Mesenchymal stem cell (in vitro differentiated cells and primary cell): ENCODE results near the gene RFX8.

Source experiments
- DNase-seq: peaks from one replicate; pipeline ENCODE4 v3.0.0-alpha.2; 2013
- H2AFZ ChIP-seq: one replicate; pipeline ENCODE4 v1.6.1; 2013; ENCODE audit warnings: low read depth, mild to moderate bottlenecking, control low read depth, inconsistent platforms, low read length, moderate library complexity
- H2AK5ac ChIP-seq: 2 replicates; pipeline ENCODE4 v1.6.1; 2013; ENCODE audit warnings: low read length, moderate library complexity, mild to moderate bottlenecking, inconsistent platforms; ENCODE audit not compliant: severe bottlenecking
- H2BK120ac ChIP-seq: one replicate; pipeline ENCODE4 v1.6.1; 2013; ENCODE audit warnings: low read depth, mild to moderate bottlenecking, inconsistent platforms, low read length, moderate library complexity
- H2BK12ac ChIP-seq, 2 experiments: one replicate each; pipeline ENCODE4 v1.6.1; 2013; ENCODE audit warnings: inconsistent platforms in 2 of 2, low read length in 2 of 2, mild to moderate bottlenecking in 2 of 2, moderate library complexity in 2 of 2, control low read depth in 1 of 2
- H2BK15ac ChIP-seq: one replicate; pipeline ENCODE4 v1.6.1; 2013; ENCODE audit warnings: mild to moderate bottlenecking, low read depth, inconsistent platforms; ENCODE audit not compliant: poor library complexity, severe bottlenecking
- H2BK5ac ChIP-seq: 2 replicates; pipeline ENCODE4 v1.6.1; 2013; ENCODE audit warnings: low read depth, mild to moderate bottlenecking, low read length, control low read depth, inconsistent platforms; ENCODE audit not compliant: poor library complexity, severe bottlenecking
- H3K14ac ChIP-seq, 2 experiments: one replicate each; pipeline ENCODE4 v1.6.1; 2013; ENCODE audit warnings: inconsistent platforms in 2 of 2, low read length in 2 of 2, control low read depth in 1 of 2, mild to moderate bottlenecking in 1 of 2, moderate library complexity in 1 of 2
- H3K18ac ChIP-seq, 2 experiments: one replicate each; pipeline ENCODE4 v1.6.1; 2013; ENCODE audit warnings: inconsistent platforms in 2 of 2, low read length in 2 of 2, control low read depth in 1 of 2, low read depth in 1 of 2, mild to moderate bottlenecking in 1 of 2
- H3K23ac ChIP-seq, 2 experiments: one replicate each; pipeline ENCODE4 v1.6.1; 2013; ENCODE audit warnings: inconsistent platforms in 2 of 2, low read length in 2 of 2, mild to moderate bottlenecking in 2 of 2, moderate library complexity in 2 of 2, control low read depth in 1 of 2
- H3K27ac ChIP-seq: 2 replicates; pipeline ENCODE4 v1.5.1; 2013; ENCODE audit warnings: mild to moderate bottlenecking, moderate library complexity, low read length, control low read depth, inconsistent platforms; ENCODE audit not compliant: poor library complexity, severe bottlenecking
- H3K27me3 ChIP-seq, 2 experiments: 2 replicates each; pipeline versions ENCODE4 v1.6.1 to v1.7.0; 2013; ENCODE audit warnings: low read length in 2 of 2, mild to moderate bottlenecking in 2 of 2, moderate library complexity in 2 of 2, control low read depth in 1 of 2, inconsistent platforms in 1 of 2; ENCODE audit not compliant: control insufficient read depth in 1 of 2, insufficient read depth in 1 of 2
- H3K36me3 ChIP-seq, 2 experiments: 2 replicates each; pipeline versions ENCODE4 v1.6.1 to v1.7.0; 2013; ENCODE audit warnings: low read length in 2 of 2, control low read depth in 1 of 2, inconsistent platforms in 1 of 2, low read depth in 1 of 2, mild to moderate bottlenecking in 1 of 2; ENCODE audit not compliant: insufficient read depth in 2 of 2, control insufficient read depth in 1 of 2
- H3K4ac ChIP-seq, 2 experiments: one replicate each; pipeline ENCODE4 v1.6.1; 2013; ENCODE audit warnings: inconsistent platforms in 2 of 2, low read length in 2 of 2, mild to moderate bottlenecking in 2 of 2, moderate library complexity in 2 of 2, control low read depth in 1 of 2, low read depth in 1 of 2
- H3K4me1 ChIP-seq: 2 replicates; pipeline ENCODE4 v1.6.1; 2013; ENCODE audit warnings: low read depth, low read length, control low read depth; ENCODE audit not compliant: control insufficient read depth, insufficient read depth
- H3K4me2 ChIP-seq: 2 replicates; pipeline ENCODE4 v1.6.1; 2013; ENCODE audit warnings: low read length, mild to moderate bottlenecking, inconsistent platforms; ENCODE audit not compliant: poor library complexity, severe bottlenecking
- H3K4me3 ChIP-seq, 2 experiments: 2 replicates each; pipeline versions ENCODE4 v1.5.1 to v1.7.0; 2013; ENCODE audit warnings: low read length in 2 of 2, mild to moderate bottlenecking in 2 of 2, control low read depth in 1 of 2, low read depth in 1 of 2; ENCODE audit not compliant: insufficient read depth in 1 of 2
- H3K79me1 ChIP-seq: replicated peaks from 2 replicates; pipeline ENCODE4 v1.6.1; 2013; ENCODE audit warnings: mild to moderate bottlenecking, control low read depth, low read length, inconsistent platforms; ENCODE audit not compliant: poor library complexity, severe bottlenecking
- H3K9ac ChIP-seq: 2 replicates; pipeline ENCODE4 v1.7.0; 2013; ENCODE audit warnings: mild to moderate bottlenecking, low read length, moderate library complexity
- H3K9me3 ChIP-seq: 2 replicates; pipeline ENCODE4 v1.7.0; 2013; ENCODE audit warnings: mild to moderate bottlenecking, low read length; ENCODE audit not compliant: control insufficient read depth
- H4K8ac ChIP-seq: one replicate; pipeline ENCODE4 v1.6.1; 2013; ENCODE audit warnings: inconsistent platforms, mild to moderate bottlenecking, low read length, moderate library complexity
- H4K91ac ChIP-seq: one replicate; pipeline ENCODE4 v1.6.1; 2013; ENCODE audit warnings: mild to moderate bottlenecking, low read length, inconsistent platforms
- WGBS: methylation state at CpG from one replicate; pipeline ENCODE4 v1.1.7; 2013; ENCODE audit warnings: mixed read lengths; 5-methylcytosine and 5-hydroxymethylcytosine counted together

Gene RFX8

DNA sequence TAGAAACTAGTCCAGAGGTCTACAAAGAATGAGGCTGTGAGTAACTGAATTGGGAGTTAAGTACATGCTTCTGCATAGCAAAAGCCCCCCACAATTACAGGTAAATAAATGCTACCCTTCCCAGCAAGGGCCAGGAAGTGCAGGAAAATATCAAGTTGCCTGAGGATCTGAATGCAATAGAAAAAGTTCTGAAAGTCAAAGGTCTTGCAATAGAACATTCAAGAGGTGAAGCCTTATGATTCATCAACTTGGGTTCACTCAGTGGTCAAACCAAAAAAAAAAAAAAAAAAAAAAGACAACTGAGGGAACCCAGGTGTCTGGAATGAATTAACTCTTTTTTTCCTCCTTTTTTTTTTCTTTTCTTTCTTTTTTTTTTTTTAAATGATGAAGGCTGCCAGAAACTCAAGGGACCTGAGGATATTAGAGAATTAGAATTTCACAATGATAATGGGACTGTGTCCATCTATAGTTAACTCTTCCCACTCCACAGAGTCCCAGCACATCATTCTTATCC, 42.9 kb upstream of the RFX8 start:
- peak overlapping the region; percentile 74 for H3K9ac ChIP-seq
- no peak overlapping the region for H2BK15ac ChIP-seq
- no peak overlapping the region for H3K14ac ChIP-seq
- no peak overlapping the region for H3K4ac ChIP-seq
- no peak overlapping the region for H2BK120ac ChIP-seq
- H3K9me3 ChIP-seq = no peaks in the 10 kb centered on the region
- no peaks in the 10 kb centered on the region for H3K27me3 ChIP-seq
- no peak overlapping the region for H2AK5ac ChIP-seq
- peaks cover 9% of the 10 kb centered on the region for H3K4me1 ChIP-seq
- no peak overlapping the region for H2AFZ ChIP-seq
- H3K36me3 ChIP-seq = no peaks in the 10 kb centered on the region
- no peak overlapping the region for H3K4me2 ChIP-seq
- H3K23ac ChIP-seq = no peak overlapping the region
- no peak overlapping the region for H4K91ac ChIP-seq
- no peak overlapping the region for H3K27ac ChIP-seq
- DNase-seq = peak; percentile 74
- peak overlapping the region in 1 of 2 experiments; percentile 63 for H3K4me3 ChIP-seq
- H2BK5ac ChIP-seq = no peak overlapping the region
- no peak overlapping the region for H3K18ac ChIP-seq
- no peak overlapping the region for H4K8ac ChIP-seq
- H2BK12ac ChIP-seq = no peak overlapping the region
- H3K79me1 ChIP-seq = no peaks in the 10 kb centered on the region

DNA sequence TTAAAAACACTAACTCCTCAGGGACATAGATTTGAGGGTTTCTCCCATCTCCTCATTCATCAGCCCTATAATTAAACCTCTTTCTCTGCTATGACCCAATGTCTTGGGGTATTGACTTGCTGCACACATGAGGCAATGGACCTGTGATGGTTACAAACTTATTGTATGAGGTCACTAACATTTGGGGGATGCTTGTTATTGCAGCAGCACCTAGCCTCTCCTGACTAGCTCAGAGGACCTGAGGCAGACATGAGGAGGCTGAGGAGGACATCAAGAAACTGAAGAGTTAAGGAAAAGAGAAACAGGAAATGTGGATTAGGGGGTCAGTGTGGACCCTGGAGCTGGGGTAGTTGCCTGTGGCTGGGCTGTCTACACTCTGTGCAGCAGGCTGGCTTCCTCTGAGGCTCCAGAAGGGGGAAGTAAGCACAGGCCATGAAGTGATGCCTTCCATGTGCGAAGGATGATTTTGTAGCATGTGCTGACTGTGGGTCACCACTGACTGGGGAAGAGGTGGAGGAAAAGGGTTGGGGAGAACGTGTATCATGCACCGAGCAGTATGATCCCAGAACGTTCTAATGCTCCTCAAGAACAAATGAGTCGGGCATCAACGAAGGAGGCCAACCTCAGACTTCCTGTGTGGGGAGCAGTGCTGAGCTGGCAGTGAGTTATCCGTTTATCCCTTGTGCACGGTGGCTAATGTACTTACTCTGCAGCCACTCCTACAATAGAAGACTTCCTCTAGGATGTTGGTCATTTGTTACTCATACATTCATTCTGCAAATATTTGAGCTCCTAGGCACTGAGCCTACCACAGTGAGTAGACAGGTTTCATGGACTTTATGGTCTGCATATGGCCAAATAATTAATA, 42.1 kb upstream of the RFX8 start:
- WGBS = 12% methylated on average over 8 of the region's 8 CpGs
- H3K27ac ChIP-seq = no peak overlapping the region
- no peak overlapping the region for H2BK15ac ChIP-seq
- peak overlapping the region; percentile 67 for H4K8ac ChIP-seq
- H3K4me1 ChIP-seq = peaks cover 9% of the 10 kb centered on the region
- no peaks in the 10 kb centered on the region for H3K9me3 ChIP-seq
- H3K4ac ChIP-seq = no peak overlapping the region
- peak; percentile 86 for DNase-seq
- H3K27me3 ChIP-seq = no peaks in the 10 kb centered on the region
- peak overlapping the region in 1 of 2 experiments; percentile 59 for H3K4me3 ChIP-seq
- no peak overlapping the region for H2AK5ac ChIP-seq
- no peaks in the 10 kb centered on the region for H3K79me1 ChIP-seq
- peak overlapping the region; percentile 81 for H4K91ac ChIP-seq
- H3K9ac ChIP-seq = peak overlapping the region; percentile 74
- H2BK120ac ChIP-seq = no peak overlapping the region
- peak overlapping the region; percentile 13 to 81 for H3K18ac ChIP-seq
- no peak overlapping the region for H3K23ac ChIP-seq
- no peak overlapping the region for H2BK5ac ChIP-seq
- no peaks in the 10 kb centered on the region for H3K36me3 ChIP-seq
- no peak overlapping the region for H3K4me2 ChIP-seq
- peak overlapping the region; percentile 34 to 42 for H2BK12ac ChIP-seq
- no peak overlapping the region for H2AFZ ChIP-seq
- peak overlapping the region in 1 of 2 experiments; percentile 13 for H3K14ac ChIP-seq

DNA sequence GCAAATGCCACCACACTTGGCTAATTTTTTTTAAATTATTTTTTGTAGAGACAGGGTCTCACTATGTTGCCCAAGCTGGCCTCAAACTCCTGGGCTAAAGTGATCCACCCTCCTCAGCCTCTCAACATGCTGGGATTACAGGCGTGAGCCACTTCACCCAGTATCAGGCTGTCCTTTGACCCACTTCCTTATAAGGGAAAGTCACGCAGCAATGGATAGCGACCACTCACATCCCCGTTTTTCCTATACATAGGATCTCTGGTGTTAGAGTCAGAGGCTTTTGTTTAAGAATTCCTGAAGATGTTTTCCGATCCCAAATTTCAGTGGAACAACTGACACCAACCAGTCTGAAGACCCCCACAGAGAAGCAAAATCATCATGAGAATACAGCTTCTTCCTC, 41.4 kb upstream of the RFX8 start:
- Histone ChIP-seq H4K91ac (no peak overlapping the region), H3K4me1 (peaks cover 9% of the 10 kb centered on the region), H3K9ac (peak overlapping the region; percentile 71), H3K27ac (no peak overlapping the region), H3K4me2 (no peak overlapping the region), H3K27me3 (no peaks in the 10 kb centered on the region), H3K23ac (no peak overlapping the region), H2BK120ac (no peak overlapping the region), H3K14ac (no peak overlapping the region), H3K4me3 (no peak overlapping the region), H3K79me1 (no peaks in the 10 kb centered on the region), H2AK5ac (no peak overlapping the region), H2AFZ (no peak overlapping the region), H3K36me3 (no peaks in the 10 kb centered on the region), H3K18ac (peak overlapping the region in 1 of 2 experiments; percentile 59), H3K9me3 (no peaks in the 10 kb centered on the region), H2BK12ac (peak overlapping the region in 1 of 2 experiments; percentile 60), H2BK5ac (no peak overlapping the region), H2BK15ac (no peak overlapping the region), H3K4ac (no peak overlapping the region), H4K8ac (no peak overlapping the region)
- DNase-seq = no peak
- 100% methylated on average over 2 of the region's 5 CpGs for WGBS

DNA sequence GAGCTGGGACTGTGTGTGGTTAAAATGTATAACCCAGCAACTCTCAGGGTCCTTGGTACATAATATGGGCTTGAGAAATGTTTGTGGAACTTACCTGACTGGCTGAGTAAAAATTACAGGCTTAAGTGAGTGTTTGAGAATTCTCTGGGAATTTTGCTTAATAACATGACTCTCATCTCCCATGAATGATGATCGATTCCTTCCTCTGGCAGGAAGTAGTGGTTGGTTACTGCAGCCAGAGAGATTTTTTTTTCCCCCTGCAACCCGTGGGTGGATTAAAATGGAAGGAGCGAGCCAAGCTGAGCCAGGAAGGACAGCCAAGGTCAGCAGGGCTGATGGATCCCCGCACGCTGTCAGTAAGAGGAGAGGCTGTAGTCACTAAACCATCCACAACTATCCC, 40.6 kb upstream of the RFX8 start:
- Histone ChIP-seq H3K27me3 (no peaks in the 10 kb centered on the region), H4K8ac (no peak overlapping the region), H3K18ac (peak overlapping the region; percentile 67 to 84), H2BK15ac (no peak overlapping the region), H2BK12ac (peak overlapping the region; percentile 9 to 90), H2AK5ac (no peak overlapping the region), H4K91ac (peak overlapping the region; percentile 75), H3K4me3 (peak overlapping the region in 1 of 2 experiments; percentile 29), H3K9me3 (no peaks in the 10 kb centered on the region), H3K23ac (no peak overlapping the region), H3K9ac (peak overlapping the region; percentile 71), H3K14ac (no peak overlapping the region), H3K4me1 (peaks cover 6% of the 10 kb centered on the region), H3K36me3 (no peaks in the 10 kb centered on the region), H2AFZ (no peak overlapping the region), H3K79me1 (no peaks in the 10 kb centered on the region), H3K27ac (no peak overlapping the region), H2BK5ac (no peak overlapping the region), H3K4ac (no peak overlapping the region), H3K4me2 (no peak overlapping the region), H2BK120ac (peak overlapping the region; percentile 46)
- WGBS = 46% methylated on average over 5 of the region's 5 CpGs
- DNase-seq = peak; percentile 24
